Liver (tissue), 2 donors: ENCODE results near the gene ZNF836.

Source experiments
- YY1 ChIP-seq: IDR thresholded peaks from 2 replicates; pipeline ENCODE4 v1.6.1; 2016; ENCODE audit warnings: antibody characterized with exemption, mild to moderate bottlenecking
- TF ChIP-seq, protein P1 (sequence below): fragments of 150-350 bp; IDR thresholded peaks from 2 replicates; pipeline ENCODE4 v1.5.1; 2017; ENCODE audit warnings: improper control_type of control experiment, low read depth, low read length; ENCODE audit not compliant: missing input control
- donor health status: healthy.

GRCh38 chr19:52190487-52191293, 19.3 kb upstream of the ZNF836 start:
- TF ChIP-seq, protein P1, sequence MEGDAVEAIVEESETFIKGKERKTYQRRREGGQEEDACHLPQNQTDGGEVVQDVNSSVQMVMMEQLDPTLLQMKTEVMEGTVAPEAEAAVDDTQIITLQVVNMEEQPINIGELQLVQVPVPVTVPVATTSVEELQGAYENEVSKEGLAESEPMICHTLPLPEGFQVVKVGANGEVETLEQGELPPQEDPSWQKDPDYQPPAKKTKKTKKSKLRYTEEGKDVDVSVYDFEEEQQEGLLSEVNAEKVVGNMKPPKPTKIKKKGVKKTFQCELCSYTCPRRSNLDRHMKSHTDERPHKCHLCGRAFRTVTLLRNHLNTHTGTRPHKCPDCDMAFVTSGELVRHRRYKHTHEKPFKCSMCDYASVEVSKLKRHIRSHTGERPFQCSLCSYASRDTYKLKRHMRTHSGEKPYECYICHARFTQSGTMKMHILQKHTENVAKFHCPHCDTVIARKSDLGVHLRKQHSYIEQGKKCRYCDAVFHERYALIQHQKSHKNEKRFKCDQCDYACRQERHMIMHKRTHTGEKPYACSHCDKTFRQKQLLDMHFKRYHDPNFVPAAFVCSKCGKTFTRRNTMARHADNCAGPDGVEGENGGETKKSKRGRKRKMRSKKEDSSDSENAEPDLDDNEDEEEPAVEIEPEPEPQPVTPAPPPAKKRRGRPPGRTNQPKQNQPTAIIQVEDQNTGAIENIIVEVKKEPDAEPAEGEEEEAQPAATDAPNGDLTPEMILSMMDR = no peak
- no peak for TF ChIP-seq YY1
